Dedifferentiated amniotic fluid mesenchymal stem cell (primary cell): ENCODE results near the gene HLCS.
"Not testable (repeated sequence)": the region's sequence is repeated elsewhere in the genome, so short reads cannot be mapped to it uniquely, and the experiment has no call there.

Experiments
- DNase-seq: peaks from one replicate; pipeline ENCODE4 v3.0.0-alpha.2; 2016; ENCODE audit errors: extremely low spot score

The HLCS gene

GRCh38 chr21:36959020-36959835 is 7.2 kb downstream of the HLCS start:
- DNase-seq = no peak

- DNase-seq = no peak
These were observed 10.7 kb downstream of the HLCS start for GRCh38 chr21:36955783-36956182.

DNA sequence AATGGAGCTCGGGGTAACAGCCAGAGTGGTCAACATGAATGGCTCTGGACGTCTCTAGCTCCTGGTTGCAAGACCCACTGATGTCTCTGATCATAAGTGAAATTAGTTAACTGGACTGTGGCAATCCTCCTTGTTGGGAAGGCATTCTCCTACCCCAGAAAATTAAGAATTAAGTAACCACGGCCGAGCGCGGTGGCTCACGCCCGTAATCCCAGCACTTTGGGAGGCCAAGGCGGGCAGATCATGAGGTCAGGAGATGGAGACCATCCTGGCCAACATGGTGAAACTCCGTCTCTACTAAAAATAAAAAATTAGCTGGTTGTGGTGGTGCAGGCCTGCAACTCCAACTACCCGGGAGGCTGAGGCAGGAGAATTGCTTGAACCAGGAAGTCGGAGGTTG is 14.1 kb downstream of the HLCS start:
- not testable (repeated sequence) for DNase-seq

DNA sequence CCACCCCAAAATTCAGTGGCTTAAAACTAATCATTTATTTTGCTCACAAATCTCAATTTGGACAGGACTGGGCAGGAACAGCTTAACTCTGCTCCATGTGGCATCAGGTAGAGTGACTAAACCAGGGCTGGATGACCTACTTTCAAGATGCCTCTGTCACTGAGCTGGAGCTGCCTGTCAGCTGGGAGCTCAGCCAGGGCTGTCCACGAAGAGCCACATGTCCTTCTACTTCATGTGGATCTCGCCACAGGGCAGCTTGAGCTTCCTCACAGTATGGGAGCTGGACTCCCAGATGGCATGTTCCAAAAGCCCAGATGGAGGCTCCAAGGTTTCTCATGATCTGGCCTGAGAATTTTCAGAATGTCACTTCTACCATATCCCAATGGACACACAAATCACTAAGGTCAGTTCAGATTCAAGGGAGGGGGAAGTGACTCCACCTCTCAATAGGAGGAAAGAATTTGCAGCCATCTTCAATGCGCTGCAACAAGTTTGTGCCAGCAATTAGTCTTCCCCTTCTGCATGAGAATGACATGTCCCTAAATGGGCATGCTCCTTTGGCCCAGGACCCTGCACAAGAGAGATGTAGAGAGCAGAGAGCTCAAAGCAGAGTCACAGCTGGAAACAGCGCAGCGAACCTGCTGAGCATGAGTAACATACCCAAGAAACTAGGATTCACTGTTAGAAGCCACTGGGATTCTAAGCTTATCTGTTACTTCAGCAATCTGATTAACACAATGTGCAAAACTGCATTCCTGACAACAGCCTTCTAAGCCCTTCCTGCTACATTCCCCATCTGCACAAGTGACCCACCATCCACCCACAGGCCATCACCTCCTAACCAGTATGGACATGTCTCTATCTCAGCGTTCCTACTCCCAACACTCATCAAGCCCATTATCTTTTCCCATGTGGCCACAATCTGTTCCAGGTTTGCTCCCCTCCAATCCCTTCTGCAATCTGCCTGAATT is 17.0 kb downstream of the HLCS start:
- DNase-seq = no peak

GRCh38 chr21:36948686-36949085 is 17.8 kb downstream of the HLCS start:
- DNase-seq = no peak

- DNase-seq = no peak
These were observed 19.5 kb downstream of the HLCS start for GRCh38 chr21:36946949-36947356.

- DNase-seq = no peak
These were observed 20.9 kb downstream of the HLCS start for GRCh38 chr21:36945496-36946138.

DNA sequence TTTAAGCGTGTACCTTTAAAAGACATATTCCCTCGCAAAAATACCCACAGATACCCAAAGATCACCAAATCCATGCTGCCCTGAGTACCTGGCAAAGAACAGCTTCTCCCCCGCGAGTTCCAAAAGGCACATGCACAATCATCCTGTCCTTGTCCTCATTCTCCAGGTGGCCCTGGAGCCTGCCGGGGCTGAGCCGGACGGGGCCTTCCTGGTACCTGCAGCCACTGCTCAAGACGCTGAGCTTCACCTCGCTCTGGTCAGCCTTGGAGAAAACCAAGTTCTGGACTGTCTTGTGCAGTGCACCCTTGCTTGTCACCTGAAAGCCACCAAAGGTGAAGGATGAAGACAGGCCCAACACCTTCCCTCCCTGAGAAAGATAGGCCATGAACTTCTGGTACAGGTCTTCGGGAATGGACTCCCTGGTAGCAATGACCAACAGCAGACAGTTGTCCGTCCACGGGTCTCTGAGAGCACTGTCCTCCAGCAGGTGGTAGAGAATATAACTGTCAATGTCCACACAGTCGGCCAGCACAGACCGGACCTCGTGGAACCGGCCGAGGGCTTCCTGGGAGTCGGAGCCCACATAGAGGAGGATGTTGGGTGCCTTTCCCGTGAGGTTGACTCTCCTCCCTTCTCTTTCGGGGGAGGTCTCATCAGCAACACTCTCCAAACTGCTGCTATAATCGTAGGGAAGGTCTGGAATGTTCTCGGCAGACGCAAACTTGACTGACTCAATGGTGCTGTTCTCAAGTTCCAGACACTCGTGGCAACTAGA is 29.9 kb downstream of the HLCS start:
- DNase-seq = no peak

DNA sequence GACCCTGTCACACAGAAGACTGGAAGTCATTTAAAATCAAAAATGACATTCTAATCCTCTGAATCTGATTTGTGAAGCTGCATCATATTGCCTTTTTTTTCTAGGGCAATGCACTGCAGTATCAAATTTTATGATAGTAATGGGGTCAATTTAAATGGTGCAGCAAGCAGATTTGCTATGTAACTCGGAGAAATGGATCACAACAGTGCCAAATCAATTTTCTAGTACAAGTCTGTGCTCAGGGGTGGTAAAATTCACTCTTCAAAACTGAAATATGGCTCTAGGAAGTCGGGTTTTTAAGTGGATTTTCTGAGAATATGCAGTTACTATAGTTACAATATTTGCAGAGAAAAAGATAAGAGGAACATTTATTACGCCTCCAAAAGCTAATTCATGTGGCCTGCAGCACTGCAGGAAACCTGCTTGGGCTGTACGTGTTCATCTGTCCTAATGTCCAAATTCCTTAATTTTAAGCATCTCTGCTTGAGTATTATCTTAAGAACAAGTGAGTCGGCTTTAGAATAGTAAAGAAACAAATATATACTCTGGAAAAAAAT is 31.5 kb downstream of the HLCS start:
- no peak for DNase-seq

GRCh38 chr21:36932161-36932816 is 34.2 kb downstream of the HLCS start:
- no peak for DNase-seq

GRCh38 chr21:36929622-36930021 is 36.8 kb downstream of the HLCS start:
- no peak for DNase-seq

- DNase-seq = no peak
These were observed 37.5 kb downstream of the HLCS start for GRCh38 chr21:36928960-36929359.

- DNase-seq = peak; percentile 89
These were observed 38.8 kb downstream of the HLCS start for GRCh38 chr21:36927719-36928117.

- no peak for DNase-seq
These were observed 39.3 kb downstream of the HLCS start for GRCh38 chr21:36926989-36927718.

GRCh38 chr21:36923270-36923669 is 43.2 kb downstream of the HLCS start:
- no peak for DNase-seq

DNA sequence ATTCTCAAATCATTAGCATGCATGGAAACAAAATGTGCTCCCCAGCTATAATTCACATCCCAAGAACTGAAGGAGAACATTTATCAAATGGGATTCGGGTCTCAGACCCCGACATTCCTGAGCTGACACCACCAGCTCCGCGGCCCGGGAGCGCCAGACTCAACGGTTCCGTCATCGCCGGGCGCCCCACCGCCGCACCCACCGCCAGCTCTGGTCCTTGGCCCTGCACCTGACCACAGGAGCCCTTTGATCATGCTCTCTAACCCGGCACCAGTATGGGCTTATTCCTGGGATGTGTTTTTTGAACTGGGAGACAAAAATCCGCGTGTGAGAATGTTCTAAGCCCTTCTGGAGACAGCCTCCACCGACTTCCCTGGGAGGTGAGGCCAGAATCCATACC is 43.6 kb downstream of the HLCS start:
- no peak for DNase-seq

- no peak for DNase-seq
These were observed 48.2 kb downstream of the HLCS start for GRCh38 chr21:36918291-36918690.

DNA sequence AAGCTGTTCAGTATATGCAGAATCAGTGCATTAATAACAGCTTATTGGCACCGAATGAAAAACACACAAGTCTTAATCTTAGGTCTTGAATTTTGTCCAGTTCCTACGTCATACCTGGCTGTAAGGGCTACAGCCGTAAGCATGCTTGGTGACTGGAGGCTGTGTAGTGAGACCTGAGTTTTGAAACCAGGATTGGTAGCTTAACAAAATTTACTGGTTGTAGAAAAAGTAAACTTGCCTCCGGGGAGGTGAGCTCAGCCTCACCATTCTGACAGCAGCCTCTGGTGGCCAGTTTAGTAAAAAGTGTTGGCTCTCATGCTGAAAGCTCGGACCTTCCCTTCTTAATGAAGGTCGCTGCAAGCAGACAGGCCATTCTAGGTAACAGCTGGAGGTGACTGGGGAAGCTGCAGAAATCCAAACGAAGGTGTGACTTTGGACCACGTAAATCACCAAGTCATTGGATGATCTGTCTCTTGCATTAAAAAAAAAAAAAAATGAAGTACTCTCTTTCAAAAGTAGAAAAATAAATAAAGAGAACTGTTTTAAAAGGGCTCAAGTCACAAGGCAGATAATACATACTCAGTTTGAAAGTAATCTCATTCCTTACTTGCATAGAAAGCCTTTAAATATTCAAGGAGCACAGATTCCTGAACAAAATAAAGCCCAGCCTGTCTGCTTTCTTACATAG is 48.9 kb downstream of the HLCS start:
- peak; percentile 33 for DNase-seq

DNA sequence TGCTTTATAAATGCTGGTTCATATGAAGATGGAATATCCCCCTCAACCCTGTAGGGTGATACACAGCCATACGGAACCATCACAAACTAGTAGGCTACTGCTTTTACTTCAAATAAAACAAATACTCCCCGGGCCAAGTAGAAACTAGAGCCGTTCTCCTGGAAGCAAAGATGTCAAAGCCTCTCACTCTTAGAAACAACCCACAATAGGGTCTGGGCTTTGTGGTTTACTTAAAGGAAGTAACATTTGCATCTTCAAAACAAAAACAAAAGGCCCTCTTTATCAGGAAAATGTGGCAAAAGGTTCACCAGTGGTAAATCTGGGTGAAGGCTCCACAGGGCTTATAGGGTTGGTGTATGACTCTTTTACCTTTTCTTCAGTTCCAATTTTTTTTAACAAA is 49.8 kb downstream of the HLCS start:
- DNase-seq = no peak
